RWPE1 (cell line): Measurements from ENCODE around the gene ZNF787.
A peak's percentile ranks its signal among the peaks of the same experiment; 100 is the strongest.

Experiments
- CTCF ChIA-PET: fragments of 350-600 bp; sonication (Branson Sonifier 250); formaldehyde crosslinking; extraction: SDS; loops from one replicate; lab custom pipeline; 2021; lab: Yijun Ruan, JAX
- POLR2A ChIA-PET: fragments of 400-600 bp; formaldehyde crosslinking; extraction: SDS; loops from one replicate; lab custom pipeline; 2020; ENCODE audit warnings: antibody characterized with exemption; ENCODE audit not compliant: low non-redundant PET; lab: Yijun Ruan, JAX
- DNase-seq: peaks from one replicate; pipeline ENCODE4 v3.0.0; 2012; ENCODE audit warnings: low spot score
- H3K27ac ChIP-seq: fragments of 450-650 bp; 2 replicates; pipeline ENCODE4 v1.5.1; 2017
- CTCF ChIP-seq: fragments of 450-650 bp; conservative IDR thresholded peaks from 2 replicates; pipeline ENCODE4 v1.5.1; 2017; ENCODE audit warnings: low read depth, mild to moderate bottlenecking

Gene ZNF787

DNA sequence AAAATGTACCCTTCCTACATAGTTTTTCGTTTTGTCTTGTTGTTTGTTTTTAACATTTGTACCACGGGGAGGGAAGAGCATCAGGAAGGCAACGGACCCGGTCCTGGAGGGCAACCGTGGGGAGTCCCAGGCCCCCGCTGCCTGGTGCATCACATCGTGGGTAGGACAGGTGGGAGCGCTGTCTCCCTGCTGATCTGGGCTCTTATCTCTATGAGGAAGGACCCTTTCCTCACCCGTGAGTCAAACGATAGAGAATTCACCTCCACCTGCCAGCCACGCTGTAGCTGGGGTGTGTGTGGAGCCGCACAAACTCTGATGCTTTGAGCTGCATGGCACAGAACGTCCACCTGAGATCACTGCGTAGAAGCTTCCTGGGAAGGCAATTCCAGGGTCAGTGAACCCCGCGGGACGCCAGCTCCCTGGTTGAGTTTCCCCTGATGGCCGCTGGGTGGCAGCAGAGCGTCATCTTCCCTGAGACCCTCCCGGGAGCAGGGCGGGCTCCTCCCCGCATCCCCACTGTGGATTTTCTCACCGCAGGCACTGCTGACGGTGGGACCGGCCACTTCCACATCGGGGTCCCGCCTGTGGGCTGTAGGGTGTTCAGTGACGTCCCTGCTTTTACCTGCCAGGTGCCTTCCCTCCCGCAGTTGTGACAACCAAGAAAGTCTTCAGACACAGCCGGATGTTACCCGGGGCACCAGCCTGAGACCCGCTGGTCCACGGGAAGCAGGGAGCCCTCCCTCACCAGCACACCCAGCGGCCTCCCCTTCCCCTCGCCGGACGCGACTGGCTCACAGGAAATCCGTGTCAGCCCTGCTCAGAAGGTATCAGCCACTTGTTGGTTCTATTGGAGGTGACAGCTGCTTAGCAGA lies 54.7 kb downstream of the ZNF787 start:
- DNase-seq: peak; percentile 74
- TF ChIP-seq CTCF: peak; percentile 86

DNA sequence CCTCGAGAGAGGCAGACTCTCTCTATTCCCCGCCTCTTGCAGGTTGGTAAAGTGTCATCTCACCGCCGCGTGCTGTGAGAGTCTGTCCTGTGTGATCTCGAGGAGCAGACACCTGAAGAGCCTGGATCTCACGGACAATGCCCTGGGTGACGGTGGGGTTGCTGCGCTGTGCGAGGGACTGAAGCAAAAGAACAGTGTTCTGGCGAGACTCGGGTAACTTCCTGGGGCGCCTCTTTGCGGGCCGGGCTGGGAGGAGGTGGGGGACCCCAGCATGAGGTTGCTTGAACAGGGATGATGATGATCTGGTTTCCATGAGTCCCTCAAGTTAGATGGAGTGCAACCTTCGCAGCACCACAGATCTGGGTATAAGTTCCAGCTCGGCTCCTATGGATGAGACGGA lies 67.5 kb downstream of the ZNF787 start:
- H3K27ac ChIP-seq: no peak overlapping the region
- POLR2A ChIA-PET: no interaction called here
- no peak for TF ChIP-seq CTCF
- CTCF ChIA-PET: no interaction called here
- no peak for DNase-seq

More for the DNA sequence above, 54.7 kb downstream of the ZNF787 start:
- POLR2A ChIA-PET: interaction anchor here (0.6 kb wide), 1 partner anchor 104 kb away, joined by 14 read pairs; no protein-coding TSS in a partner anchor
- H3K27ac ChIP-seq: no peak overlapping the region
- CTCF ChIA-PET: interaction anchor here (0.5 to 2.1 kb wide), 15 partner anchors 10 to 1580 kb away, joined by 3 to 12 read pairs (median 4); no protein-coding TSS in a partner anchor
